IMR-90 (cell line): ENCODE data around the gene BCL2L2.

ENCODE experiments used
- BHLHE40 ChIP-seq: fragments of 150-350 bp; IDR thresholded peaks from 2 replicates; pipeline ENCODE4 v1.6.1; 2016; ENCODE audit warnings: mild to moderate bottlenecking, low read depth, low read length
- CEBPB ChIP-seq: IDR thresholded peaks from 2 replicates; pipeline ENCODE4 v1.6.1; 2012; ENCODE audit warnings: low read depth, low read length, improper control_type of control experiment
- CHD1 ChIP-seq: IDR thresholded peaks from 2 replicates; pipeline ENCODE4 v1.6.1; 2012; ENCODE audit warnings: low read depth, low read length, improper control_type of control experiment
- CTCF ChIP-seq: conservative IDR thresholded peaks from 2 replicates; pipeline ENCODE4 v1.5.1; 2012; ENCODE audit warnings: mild to moderate bottlenecking, low read depth, low read length, improper control_type of control experiment
- FOS ChIP-seq: fragments of 150-350 bp; IDR thresholded peaks from 2 replicates; pipeline ENCODE4 v1.6.1; 2016; ENCODE audit warnings: low read depth, low read length
- MXI1 ChIP-seq: IDR thresholded peaks from 2 replicates; pipeline ENCODE4 v1.6.1; 2012; ENCODE audit warnings: low read depth, mild to moderate bottlenecking, low read length, moderate library complexity, borderline replicate concordance
- POLR2A ChIP-seq: IDR thresholded peaks from 2 replicates; pipeline ENCODE4 v1.6.1; 2012; ENCODE audit warnings: mild to moderate bottlenecking, low read depth, low read length
- RFX5 ChIP-seq: IDR thresholded peaks from 2 replicates; pipeline ENCODE4 v1.8.0; 2012; ENCODE audit warnings: low read depth, mild to moderate bottlenecking, low read length, moderate library complexity
- SMC3 ChIP-seq: fragments of 150-350 bp; IDR thresholded peaks from 2 replicates; pipeline ENCODE4 v1.6.1; 2016; ENCODE audit warnings: low read depth, mild to moderate bottlenecking, antibody characterized with exemption, low read length, moderate library complexity
- TF ChIP-seq, protein P1 (sequence below): fragments of 150-350 bp; IDR thresholded peaks from 2 replicates; pipeline ENCODE4 v1.6.1; 2017; ENCODE audit warnings: mild to moderate bottlenecking, antibody characterized with exemption, low read length, low read depth
- TF ChIP-seq, protein P2 (sequence below): fragments of 150-350 bp; IDR thresholded peaks from 2 replicates; pipeline ENCODE4 v1.6.1; 2016; ENCODE audit warnings: low read depth, mild to moderate bottlenecking, low read length, moderate library complexity, borderline replicate concordance

- TF ChIP-seq CTCF, result no peak
- TF ChIP-seq CHD1, result no peak
- TF ChIP-seq POLR2A, result no peak
- TF ChIP-seq, protein P1, sequence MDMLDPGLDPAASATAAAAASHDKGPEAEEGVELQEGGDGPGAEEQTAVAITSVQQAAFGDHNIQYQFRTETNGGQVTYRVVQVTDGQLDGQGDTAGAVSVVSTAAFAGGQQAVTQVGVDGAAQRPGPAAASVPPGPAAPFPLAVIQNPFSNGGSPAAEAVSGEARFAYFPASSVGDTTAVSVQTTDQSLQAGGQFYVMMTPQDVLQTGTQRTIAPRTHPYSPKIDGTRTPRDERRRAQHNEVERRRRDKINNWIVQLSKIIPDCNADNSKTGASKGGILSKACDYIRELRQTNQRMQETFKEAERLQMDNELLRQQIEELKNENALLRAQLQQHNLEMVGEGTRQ, result no peak
- TF ChIP-seq BHLHE40, result no peak
- TF ChIP-seq, protein P2, sequence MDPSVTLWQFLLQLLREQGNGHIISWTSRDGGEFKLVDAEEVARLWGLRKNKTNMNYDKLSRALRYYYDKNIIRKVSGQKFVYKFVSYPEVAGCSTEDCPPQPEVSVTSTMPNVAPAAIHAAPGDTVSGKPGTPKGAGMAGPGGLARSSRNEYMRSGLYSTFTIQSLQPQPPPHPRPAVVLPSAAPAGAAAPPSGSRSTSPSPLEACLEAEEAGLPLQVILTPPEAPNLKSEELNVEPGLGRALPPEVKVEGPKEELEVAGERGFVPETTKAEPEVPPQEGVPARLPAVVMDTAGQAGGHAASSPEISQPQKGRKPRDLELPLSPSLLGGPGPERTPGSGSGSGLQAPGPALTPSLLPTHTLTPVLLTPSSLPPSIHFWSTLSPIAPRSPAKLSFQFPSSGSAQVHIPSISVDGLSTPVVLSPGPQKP, result no peak
- no peak for TF ChIP-seq RFX5
- no peak for TF ChIP-seq CEBPB
- TF ChIP-seq MXI1, result no peak
- TF ChIP-seq SMC3, result no peak
- no peak for TF ChIP-seq FOS
Measured at GRCh38 chr14:23348297-23348655, 41.6 kb downstream of the BCL2L2 start.
